Stomach smooth muscle (tissue), 2 donors: ENCODE measurements around the gene ACYP2.

Experiments
- H3K27ac ChIP-seq: one replicate; pipeline ENCODE4 v1.7.0; 2013; ENCODE audit warnings: mild to moderate bottlenecking, low read length, inconsistent platforms
- H3K27me3 ChIP-seq, 2 donors: one replicate each; pipeline ENCODE4 v1.7.0; 2013; ENCODE audit warnings: low read length in 2 of 2; ENCODE audit not compliant: insufficient read depth in 2 of 2, control insufficient read depth in 1 of 2
- H3K36me3 ChIP-seq, 2 donors: one replicate each; pipeline ENCODE4 v1.7.0; 2013; ENCODE audit warnings: low read length in 2 of 2; ENCODE audit not compliant: control insufficient read depth in 2 of 2, insufficient read depth in 2 of 2
- H3K4me1 ChIP-seq: one replicate; pipeline ENCODE4 v1.7.0; 2013; ENCODE audit warnings: low read length; ENCODE audit not compliant: control insufficient read depth, insufficient read depth
- H3K4me3 ChIP-seq, 2 donors: one replicate each; pipeline ENCODE4 v1.7.0; 2013; ENCODE audit warnings: low read length in 2 of 2
- H3K9ac ChIP-seq, 2 donors: one replicate each; pipeline ENCODE4 v1.7.0; 2013; ENCODE audit warnings: low read length in 2 of 2, mild to moderate bottlenecking in 1 of 2
- H3K9me3 ChIP-seq, 2 donors: one replicate each; pipeline ENCODE4 v1.7.0; 2013; ENCODE audit warnings: low read length in 2 of 2; ENCODE audit not compliant: control insufficient read depth in 2 of 2
- donor health status: healthy.
- donor health status: Pancreatic carcinoma.

Gene ACYP2

DNA sequence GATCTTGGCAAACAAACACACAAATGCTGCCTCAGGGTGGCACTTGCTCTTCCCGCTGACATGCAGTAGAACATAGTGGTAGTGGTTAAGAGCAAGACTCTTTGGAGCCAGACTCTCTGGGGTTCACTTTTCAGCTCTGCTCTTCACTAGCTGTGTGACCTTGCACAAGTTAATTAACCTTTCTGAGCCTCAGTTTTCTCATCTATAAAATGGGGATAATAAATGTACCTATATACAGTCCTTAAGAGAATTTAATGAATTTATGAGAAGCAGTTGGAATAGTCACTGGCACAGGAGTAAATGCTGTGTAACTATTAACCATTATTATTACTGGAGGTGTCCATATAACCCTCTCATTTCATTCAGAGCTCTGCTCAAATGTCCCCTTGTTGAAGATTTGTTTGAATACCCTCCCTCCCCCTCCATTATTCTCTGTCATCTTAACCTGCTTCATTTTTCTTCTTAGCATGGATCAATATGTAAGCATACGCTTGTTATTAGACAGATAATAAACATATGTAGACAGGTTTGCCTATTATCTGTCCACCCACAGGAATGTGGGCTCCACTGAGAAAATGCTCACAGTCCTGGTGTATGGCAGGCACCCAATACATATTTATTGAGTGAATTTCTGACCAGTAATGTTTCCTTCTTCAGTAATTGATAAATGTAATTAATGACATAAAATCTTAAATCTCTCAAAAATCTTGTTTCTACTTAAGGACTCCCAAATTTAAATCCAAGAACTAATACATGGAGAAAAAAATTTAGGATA, 76.1 kb downstream of the ACYP2 start:
- Histone ChIP-seq H3K27me3 (no peaks in the 10 kb centered on the region), H3K36me3 (no peaks in the 10 kb centered on the region), H3K9ac (no peak overlapping the region), H3K4me1 (no peaks in the 10 kb centered on the region), H3K9me3 (no peaks in the 10 kb centered on the region), H3K27ac (no peak overlapping the region), H3K4me3 (no peak overlapping the region)

DNA sequence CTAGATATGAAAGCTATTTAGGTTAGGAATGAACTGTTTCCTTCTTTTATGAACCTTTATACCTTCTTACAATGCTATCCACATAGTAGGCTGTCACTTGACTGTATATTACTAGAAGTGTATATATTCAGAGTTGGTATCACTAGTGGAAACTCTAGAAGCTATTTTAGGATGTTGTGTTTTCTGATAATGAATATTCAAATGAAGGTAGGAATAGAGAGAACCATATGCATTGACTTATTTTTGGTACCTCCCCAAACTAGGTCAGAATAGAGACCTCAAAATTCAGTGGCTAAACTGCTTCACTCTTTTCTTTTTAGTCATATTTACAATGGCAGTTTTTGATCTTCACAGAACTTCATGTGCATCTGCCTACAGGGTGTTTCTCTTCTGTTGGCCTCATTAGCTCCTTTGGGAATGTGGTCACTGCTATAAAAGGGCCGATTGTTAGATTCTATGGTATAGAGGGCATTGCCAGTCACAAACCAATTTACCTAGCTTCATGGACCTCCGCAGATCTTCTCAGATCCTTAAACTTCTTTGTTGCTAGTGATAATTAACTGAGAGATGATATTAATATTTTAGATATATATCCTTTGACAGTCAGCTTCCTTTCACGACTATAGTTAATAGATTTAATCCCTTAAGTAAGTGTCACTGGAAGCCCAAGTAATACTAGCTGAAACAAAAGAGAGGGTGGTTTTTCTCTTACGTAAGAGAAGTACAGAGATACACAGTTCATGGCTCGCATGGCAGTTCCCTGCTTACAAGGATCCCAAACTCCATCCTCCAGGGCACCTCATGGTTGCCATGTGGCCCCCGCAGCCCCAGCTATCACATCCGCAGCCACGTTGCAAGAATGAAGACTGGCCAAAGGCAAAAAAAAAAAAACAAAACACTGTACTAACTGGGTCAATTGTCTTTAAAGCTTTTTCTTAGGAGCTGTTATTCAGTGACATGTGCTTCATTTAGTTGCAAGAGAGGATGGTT, 79.6 kb downstream of the ACYP2 start:
- no peak overlapping the region for H3K4me3 ChIP-seq
- no peaks in the 10 kb centered on the region for H3K27me3 ChIP-seq
- H3K4me1 ChIP-seq = no peaks in the 10 kb centered on the region
- H3K9ac ChIP-seq = no peak overlapping the region
- no peaks in the 10 kb centered on the region for H3K36me3 ChIP-seq
- H3K9me3 ChIP-seq = no peaks in the 10 kb centered on the region
- H3K27ac ChIP-seq = no peak overlapping the region

DNA sequence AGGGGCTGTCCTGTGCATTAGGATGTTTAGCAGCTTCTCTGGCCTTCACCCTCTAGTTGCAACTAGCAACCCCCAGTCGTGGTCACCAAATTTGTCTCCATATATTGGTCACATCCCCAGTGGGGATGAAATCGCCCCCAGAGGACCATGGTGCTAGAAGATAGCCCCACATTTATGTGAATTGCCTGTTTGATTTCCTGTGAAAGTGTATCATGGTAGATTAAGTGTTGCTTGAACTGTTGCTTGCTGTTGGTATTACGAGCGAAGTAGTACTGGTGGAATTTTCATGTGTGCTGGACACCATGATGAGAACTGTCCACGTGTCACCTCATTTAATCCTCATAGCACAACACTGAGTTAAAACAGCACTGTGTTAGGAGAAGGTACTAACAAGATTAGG, 81.2 kb downstream of the ACYP2 start:
- Histone ChIP-seq H3K9ac (no peak overlapping the region), H3K27ac (no peak overlapping the region), H3K36me3 (no peaks in the 10 kb centered on the region), H3K4me3 (no peak overlapping the region), H3K9me3 (no peaks in the 10 kb centered on the region), H3K4me1 (no peaks in the 10 kb centered on the region), H3K27me3 (no peaks in the 10 kb centered on the region)

DNA sequence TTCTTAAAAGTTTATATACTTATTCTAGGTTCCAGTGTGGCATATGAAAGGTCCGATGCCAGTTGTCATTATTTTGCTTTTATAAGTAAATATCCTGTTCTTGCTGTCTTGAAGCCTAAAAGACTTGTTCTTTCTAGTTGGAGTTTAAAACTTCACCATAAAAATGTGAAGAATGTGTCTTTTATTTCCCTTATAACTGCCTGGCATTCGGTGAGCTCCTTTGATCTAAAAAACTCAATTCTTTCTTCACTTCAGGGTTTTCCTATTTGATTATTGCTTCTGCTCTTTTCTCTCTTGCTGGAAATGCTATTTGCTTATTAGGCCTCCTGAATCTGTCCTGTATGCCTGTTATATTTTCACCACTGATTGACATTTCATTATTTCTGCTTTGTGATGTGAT, 89.1 kb downstream of the ACYP2 start:
- no peaks in the 10 kb centered on the region for H3K27me3 ChIP-seq
- no peak overlapping the region for H3K4me3 ChIP-seq
- no peak overlapping the region for H3K9ac ChIP-seq
- no peaks in the 10 kb centered on the region for H3K9me3 ChIP-seq
- H3K36me3 ChIP-seq = no peaks in the 10 kb centered on the region
- H3K27ac ChIP-seq = no peak overlapping the region
- no peaks in the 10 kb centered on the region for H3K4me1 ChIP-seq

- Histone ChIP-seq H3K27ac (no peak overlapping the region), H3K27me3 (no peaks in the 10 kb centered on the region), H3K36me3 (no peaks in the 10 kb centered on the region), H3K9me3 (no peaks in the 10 kb centered on the region), H3K9ac (no peak overlapping the region), H3K4me1 (no peaks in the 10 kb centered on the region), H3K4me3 (no peak overlapping the region)
These were observed 91.2 kb downstream of the ACYP2 start for GRCh38 chr2:54206596-54206995.

GRCh38 chr2:54207666-54208195, 92.3 kb downstream of the ACYP2 start:
- Histone ChIP-seq H3K36me3 (no peaks in the 10 kb centered on the region), H3K9me3 (no peaks in the 10 kb centered on the region), H3K27ac (no peak overlapping the region), H3K4me1 (peaks cover 3% of the 10 kb centered on the region), H3K9ac (no peak overlapping the region), H3K27me3 (no peaks in the 10 kb centered on the region), H3K4me3 (no peak overlapping the region)

DNA sequence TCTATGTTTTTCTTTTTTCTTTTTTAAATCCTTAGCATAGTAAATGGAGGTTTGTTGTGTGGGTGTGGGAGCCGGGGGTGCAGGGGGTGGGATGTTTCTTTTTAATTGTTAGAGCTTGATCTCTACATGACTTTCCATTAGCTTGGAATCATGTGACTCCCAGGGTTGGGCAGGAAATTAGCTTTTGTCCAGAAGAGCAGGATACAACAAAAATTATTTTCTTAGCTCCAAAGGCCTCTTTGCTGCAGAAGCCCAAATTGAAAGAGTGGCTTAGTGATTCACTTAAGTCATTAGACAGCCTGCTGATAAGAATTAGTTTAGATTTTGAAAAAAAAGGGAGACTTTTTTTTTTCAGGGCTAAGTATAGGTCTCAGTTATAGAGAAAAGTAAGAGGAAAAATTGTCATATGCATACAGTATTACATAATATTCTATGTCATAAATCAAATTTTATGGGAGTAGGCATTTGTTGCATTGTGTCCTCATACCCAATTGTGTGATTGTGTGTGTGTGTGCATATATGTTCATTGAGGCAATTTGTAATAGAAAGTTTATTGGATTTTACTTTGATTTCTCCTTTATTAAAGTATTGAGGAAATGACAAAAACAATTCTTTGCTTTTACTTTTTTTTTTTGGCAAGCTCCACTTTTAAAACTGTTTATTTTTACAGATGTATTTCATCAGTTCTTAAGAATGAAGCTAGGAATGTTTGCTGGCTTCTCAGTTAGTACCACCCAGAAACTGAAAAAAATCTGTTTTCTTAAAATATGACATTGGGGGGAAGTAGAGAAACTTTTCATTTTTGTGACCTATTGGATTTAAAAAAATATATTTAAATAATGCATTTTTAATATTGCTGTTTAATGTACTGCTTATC, 93.2 kb downstream of the ACYP2 start:
- H3K9me3 ChIP-seq = no peaks in the 10 kb centered on the region
- H3K36me3 ChIP-seq = no peaks in the 10 kb centered on the region
- H3K27me3 ChIP-seq = no peaks in the 10 kb centered on the region
- no peak overlapping the region for H3K27ac ChIP-seq
- no peak overlapping the region for H3K4me3 ChIP-seq
- no peak overlapping the region for H3K9ac ChIP-seq
- peaks cover 3% of the 10 kb centered on the region for H3K4me1 ChIP-seq

GRCh38 chr2:54209379-54209778, 94.0 kb downstream of the ACYP2 start:
- Histone ChIP-seq H3K9me3 (peaks cover 0 to under 1% of the 10 kb centered on the region in 2 donors), H3K27me3 (no peaks in the 10 kb centered on the region), H3K4me1 (peaks cover 3% of the 10 kb centered on the region), H3K27ac (no peak overlapping the region), H3K9ac (no peak overlapping the region), H3K4me3 (no peak overlapping the region), H3K36me3 (no peaks in the 10 kb centered on the region)

DNA sequence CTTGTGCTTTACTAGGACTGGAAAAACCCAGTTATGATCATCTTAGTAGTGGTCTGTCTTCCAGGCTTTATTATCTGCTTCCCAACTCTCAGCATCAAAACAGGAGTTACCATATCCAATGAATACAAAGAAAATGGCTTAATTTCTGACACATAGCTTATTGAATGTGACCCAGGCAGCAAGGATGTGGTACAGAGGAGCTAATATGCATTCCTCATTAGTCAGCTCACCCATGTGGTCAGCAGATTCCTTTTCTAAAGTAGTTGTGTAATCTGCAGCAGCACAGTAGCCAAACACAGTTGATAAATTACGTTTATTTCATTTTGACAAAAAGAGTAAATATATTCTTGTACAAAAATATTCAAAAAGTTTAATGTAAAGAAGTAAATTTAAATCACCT, 97.0 kb downstream of the ACYP2 start:
- peaks cover 3% of the 10 kb centered on the region for H3K4me1 ChIP-seq
- H3K36me3 ChIP-seq = no peaks in the 10 kb centered on the region
- no peak overlapping the region for H3K9ac ChIP-seq
- H3K9me3 ChIP-seq = peaks cover 0 to 3% of the 10 kb centered on the region in 2 donors
- no peak overlapping the region for H3K27ac ChIP-seq
- no peak overlapping the region for H3K4me3 ChIP-seq
- no peaks in the 10 kb centered on the region for H3K27me3 ChIP-seq

DNA sequence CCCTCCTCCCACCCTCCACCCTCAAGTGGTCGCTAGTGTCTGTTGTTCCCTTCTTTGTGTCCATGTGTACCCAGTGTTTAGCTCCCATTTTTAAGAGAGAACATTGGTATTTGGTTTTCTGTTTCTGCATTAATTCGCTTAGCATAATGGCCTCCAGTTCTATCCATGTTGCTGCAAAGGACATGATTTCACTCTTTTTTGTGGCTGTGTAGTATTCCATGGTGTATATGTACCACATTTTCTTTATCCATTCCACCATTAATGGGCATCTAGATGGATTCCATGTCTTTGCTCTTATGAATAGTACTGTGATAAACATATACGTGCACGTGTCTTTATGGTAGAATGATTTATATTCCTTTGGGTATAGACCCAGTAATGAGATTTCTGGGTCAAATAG, 97.7 kb downstream of the ACYP2 start:
- Histone ChIP-seq H3K9ac (no peak overlapping the region), H3K4me1 (peaks cover 3% of the 10 kb centered on the region), H3K27ac (no peak overlapping the region), H3K36me3 (no peaks in the 10 kb centered on the region), H3K27me3 (no peaks in the 10 kb centered on the region), H3K9me3 (peaks cover 0 to 3% of the 10 kb centered on the region in 2 donors), H3K4me3 (no peak overlapping the region)
